Measurements from ENCODE around the gene CAPN12. TPM values are rescaled to one million over a fixed set of nuclear protein-coding genes. Genes with fewer than 3 reads are reported as not detected.

Gene CAPN12
- total and polyA plus RNA-seq, 10 of the 15 experiments (the other 5 are each of a cell fraction or from before 2014, with no cell fraction given), result 0.64 to 4.6 (median 2.0) TPM

- intact Hi-C loops (cut with micrococcal nuclease; ENCODE audit: unreplicated experiment) (loop anchor here (10.0 kb wide), 1 partner anchor 98 kb away; no protein-coding TSS in a partner anchor), in situ Hi-C loops (cut with MboI) (no loop called here)
- H3K36me3 ChIP-seq (ENCODE audit: control insufficient read depth in 2 of 2, insufficient read depth in 2 of 2, low read length in 1 of 2), result no peaks in the 10 kb centered on the region
- H3K27ac ChIP-seq (ENCODE audit: control insufficient read depth, insufficient read depth), result no peak overlapping the region
- BruUV-seq (replicated peaks), result no TSS peak
- no peak overlapping the region for H3K4me2 ChIP-seq (ENCODE audit: control insufficient read depth, insufficient read depth)
- FAIRE-seq (no peak), ATAC-seq (no peak), DNase-seq (ENCODE audit: low read depth, low spot score) (no peak)
- ChIA-PET CTCF (interaction anchor here (0.9 kb wide), 1 partner anchor 17 kb away, joined by 4 read pairs; no protein-coding TSS in a partner anchor), SMC1A (ENCODE audit: uncharacterized antibody, unreplicated experiment) (interaction anchor here (0.7 kb wide), 1 partner anchor 164 kb away, joined by 3 read pairs; no protein-coding TSS in a partner anchor), POLR2A (no interaction called here), RAD21 (ENCODE audit: unreplicated experiment) (no interaction called here)
- 50% methylated on average over 11 of the region's 11 CpGs for WGBS (ENCODE audit: insufficient coverage, insufficient replicate concordance, low lambda C conversion rate, missing lambda C conversion rate)
- H2AFZ ChIP-seq (ENCODE audit: control insufficient read depth, low read depth, low read length), result no peak overlapping the region
- H3K4me3 ChIP-seq, result no peak overlapping the region
- no peaks in the 10 kb centered on the region for H3K4me1 ChIP-seq (ENCODE audit: control insufficient read depth, insufficient read depth, low read length)
- no peaks in the 10 kb centered on the region for H4K20me1 ChIP-seq (ENCODE audit: control insufficient read depth, insufficient read depth)
- H3K9ac ChIP-seq (ENCODE audit: control insufficient read depth, insufficient read depth, low read length), result no peak overlapping the region
- TF ChIP-seq PBX3 (IDR thresholded peaks at IDR 0.05; ENCODE audit: insufficient replicate concordance, low read depth, low read length), result no peak
- TF ChIP-seq ELK1 (IDR thresholded peaks at IDR 0.05; ENCODE audit: low read depth, low read length), result no peak
- no peak for TF ChIP-seq BCL3 (IDR thresholded peaks at IDR 0.05; ENCODE audit: borderline replicate concordance, insufficient read depth, low read depth, low read length, poor library complexity, severe bottlenecking)
- TF ChIP-seq EP300 (IDR thresholded peaks at IDR 0.05; ENCODE audit: borderline replicate concordance in 1 of 2, control insufficient read depth in 1 of 2, low read depth in 2 of 2, low read length in 2 of 2), result no peak
- TF ChIP-seq POU2F2 (IDR thresholded peaks at IDR 0.05; ENCODE audit: borderline replicate concordance, low read depth, low read length), result no peak
- TF ChIP-seq IRF4 (IDR thresholded peaks at IDR 0.05; ENCODE audit: low read depth, low read length), result no peak
- no peak for TF ChIP-seq IRF3 (IDR thresholded peaks at IDR 0.05)
- TF ChIP-seq JUNB (IDR thresholded peaks at IDR 0.05), result no peak
- no peak for TF ChIP-seq POLR2AphosphoS5 (IDR thresholded peaks at IDR 0.05; ENCODE audit: low read length)
- TF ChIP-seq TBL1XR1 (IDR thresholded peaks at IDR 0.05; ENCODE audit: low read depth, low read length), result no peak
- TF ChIP-seq ESRRA (IDR thresholded peaks at IDR 0.05; ENCODE audit: low read length), result no peak
- TF ChIP-seq RAD51 (IDR thresholded peaks at IDR 0.05), result no peak
- TF ChIP-seq YY1 (IDR thresholded peaks at IDR 0.05; ENCODE audit: low read depth, low read length), result no peak
- TF ChIP-seq MTA3 (IDR thresholded peaks at IDR 0.05; ENCODE audit: borderline replicate concordance, low read length), result no peak
- no peaks in the 10 kb centered on the region for H3K79me2 ChIP-seq (ENCODE audit: control insufficient read depth, insufficient read depth, low read length)
- H3K27me3 ChIP-seq (replicated peaks in 1 of 2; ENCODE audit: control insufficient read depth in 2 of 2, insufficient read depth in 2 of 2, low read length in 1 of 2), result no peaks in the 10 kb centered on the region; a peak in 1 of 4 replicates
- no peaks in the 10 kb centered on the region for H3K9me3 ChIP-seq (replicated peaks; ENCODE audit: control insufficient read depth, insufficient read depth, low read length)
Measured at GRCh38 chr19:38786572-38787265, 42.4 kb upstream of the CAPN12 start.

Measured in GM12878 (cell line).